HPDE6-E6E7 (cell line): ENCODE data around the gene C1orf105.
A peak's percentile ranks its signal among the peaks of the same experiment; 100 is the strongest.

ENCODE experiments used
- DNase-seq: peaks from one replicate; pipeline ENCODE4 v3.0.0; 2011; ENCODE audit warnings: missing footprints; ENCODE audit errors: extremely low spot score

Gene C1orf105

GRCh38 chr1:172397221-172397620 lies 23.3 kb upstream of the C1orf105 start:
- DNase-seq: no peak

DNA sequence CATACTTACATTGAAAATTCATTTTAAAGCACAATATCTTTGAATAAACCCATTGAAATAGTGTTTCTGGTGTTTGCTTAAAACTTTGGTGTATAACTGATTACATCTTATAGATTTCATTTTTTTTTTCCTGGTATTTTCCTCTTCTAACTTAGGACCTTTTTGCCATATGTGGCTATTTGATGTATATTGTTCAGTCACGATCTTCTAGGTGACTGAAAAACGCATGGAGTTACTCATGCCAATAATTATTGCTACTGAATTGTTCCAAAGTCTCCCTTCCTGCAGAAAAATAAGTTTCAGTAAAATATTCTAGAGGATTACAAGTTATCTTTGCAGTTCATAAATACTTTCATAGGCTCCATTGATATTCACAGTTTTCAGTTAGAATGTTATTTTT lies 22.9 kb upstream of the C1orf105 start:
- no peak for DNase-seq

DNA sequence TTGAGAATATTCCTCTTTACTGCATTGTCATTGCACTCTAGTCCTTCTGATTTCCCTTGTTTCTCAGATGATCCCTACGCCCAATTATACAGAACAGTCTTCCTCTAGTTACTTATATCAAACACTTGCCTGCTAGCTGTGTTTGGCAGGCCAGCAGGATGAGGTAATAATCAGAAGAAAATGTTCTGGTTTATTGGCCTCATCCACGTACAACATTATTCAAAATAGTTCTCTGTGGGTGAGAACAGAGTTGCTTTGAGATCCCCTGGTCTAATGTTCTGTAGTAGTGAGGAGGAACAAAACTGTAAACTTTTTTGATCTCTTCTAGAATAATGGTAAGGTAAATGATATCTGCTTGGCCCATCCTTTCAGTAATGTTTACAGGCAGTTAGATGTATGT lies 22.3 kb upstream of the C1orf105 start:
- no peak for DNase-seq

GRCh38 chr1:172398970-172399755 lies 21.3 kb upstream of the C1orf105 start:
- DNase-seq: peak; percentile 37

DNA sequence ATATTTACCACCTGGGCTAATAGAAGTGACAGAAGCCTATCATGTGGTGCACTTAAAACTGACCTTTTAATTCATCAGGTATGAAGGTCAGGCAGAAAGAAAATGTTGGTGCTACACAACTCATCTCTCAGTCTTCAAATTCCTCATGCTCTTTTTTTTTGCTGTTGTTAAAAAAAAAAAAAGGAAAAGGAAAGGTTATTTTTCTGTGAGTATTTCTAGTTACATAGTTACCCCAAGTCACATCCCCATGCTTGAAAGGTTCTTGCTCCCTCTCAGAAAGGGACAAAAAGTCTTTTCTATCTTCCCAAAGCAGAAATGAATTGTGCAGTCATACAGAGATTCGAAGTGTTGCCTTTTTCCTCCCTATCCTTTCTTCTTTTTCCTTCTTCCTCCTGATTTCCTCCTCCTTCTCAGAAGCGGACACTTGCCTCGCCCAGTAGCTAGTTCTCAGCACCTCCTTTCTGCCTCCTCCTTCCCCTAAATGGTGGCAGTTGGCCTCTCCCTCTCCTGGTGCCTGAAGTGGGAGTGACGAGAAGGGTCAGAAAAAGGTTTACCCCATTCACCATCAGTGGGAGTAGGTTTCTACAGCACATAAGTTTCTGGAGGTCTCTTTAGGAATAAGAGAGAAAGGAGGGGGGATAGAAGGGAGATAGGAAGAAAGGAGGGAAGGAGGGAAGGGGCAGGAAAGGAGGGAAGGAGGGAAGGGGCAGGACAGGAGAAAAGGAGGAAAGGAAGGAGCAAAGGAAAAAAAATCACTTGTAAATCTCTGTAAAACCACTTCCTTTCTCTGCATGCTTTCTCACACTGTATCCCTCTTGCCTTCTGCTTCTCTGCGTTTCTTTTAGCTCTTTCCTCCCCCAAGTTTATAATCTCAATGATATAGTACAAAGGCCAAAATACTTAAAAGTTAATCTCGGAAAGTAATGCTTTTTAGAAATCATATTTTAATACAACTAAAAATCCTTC lies 20.4 kb upstream of the C1orf105 start:
- DNase-seq: no peak

GRCh38 chr1:172400722-172401105 lies 19.8 kb upstream of the C1orf105 start:
- no peak for DNase-seq

DNA sequence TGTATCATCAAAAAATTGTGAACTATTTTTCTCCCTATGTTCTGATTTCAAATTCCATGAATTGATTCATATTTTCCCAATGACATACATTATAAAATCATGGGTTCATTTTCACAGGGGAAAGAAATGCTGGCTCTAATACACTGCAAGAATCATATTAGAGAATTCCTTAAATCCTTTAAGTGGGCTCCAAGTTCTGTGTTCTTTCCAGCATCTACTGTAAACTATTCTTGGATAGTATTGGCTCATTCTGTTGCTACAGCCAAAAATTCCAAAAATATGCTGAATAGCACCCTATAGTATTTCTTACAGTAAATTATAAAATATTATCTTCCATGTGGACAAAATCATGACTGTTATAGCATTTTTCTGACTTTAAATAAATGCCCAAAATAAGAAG lies 19.0 kb upstream of the C1orf105 start:
- DNase-seq: no peak

DNA sequence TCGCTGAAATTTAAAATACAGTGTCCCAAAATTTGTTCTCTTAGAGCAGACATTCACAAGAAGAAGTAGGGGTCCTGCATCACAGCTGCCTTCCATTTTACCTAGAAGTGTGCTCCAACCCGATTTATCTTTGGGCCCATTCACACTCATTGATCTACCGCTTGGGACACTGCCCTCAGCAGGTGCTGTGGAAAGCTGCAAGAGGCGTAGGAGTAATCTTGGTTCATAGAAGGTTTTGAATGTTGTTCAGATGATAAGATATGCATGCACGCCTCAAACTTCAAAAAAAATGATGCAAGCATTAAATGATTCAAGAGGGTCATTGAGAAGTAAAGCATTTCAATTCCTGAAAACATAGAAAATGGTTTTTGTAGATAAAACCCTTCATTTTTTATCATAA lies 18.6 kb upstream of the C1orf105 start:
- no peak for DNase-seq

GRCh38 chr1:172402878-172403569 lies 17.5 kb upstream of the C1orf105 start:
- DNase-seq: no peak

- no peak for DNase-seq
Observed at GRCh38 chr1:172404121-172404520, 16.4 kb upstream of the C1orf105 start.

GRCh38 chr1:172405912-172406311 lies 14.6 kb upstream of the C1orf105 start:
- DNase-seq: no peak

DNA sequence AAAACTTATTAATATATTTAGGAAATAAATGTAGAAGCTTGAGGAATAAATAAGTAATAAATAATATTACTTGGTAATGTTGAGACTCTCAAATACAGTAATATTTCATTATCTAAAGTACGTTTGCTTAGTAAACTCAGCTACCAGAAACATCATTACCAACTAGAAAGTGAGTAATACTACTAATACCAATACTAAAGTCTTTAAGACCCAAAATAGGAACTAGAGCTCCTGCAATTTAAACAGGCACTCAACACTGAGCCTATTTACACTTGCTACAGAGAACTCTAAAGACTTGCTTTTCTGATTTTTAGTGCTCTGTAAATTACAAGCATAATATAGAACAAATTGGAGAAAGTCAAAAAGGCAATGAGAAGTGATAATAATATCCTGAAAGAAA lies 13.5 kb upstream of the C1orf105 start:
- DNase-seq: no peak

DNA sequence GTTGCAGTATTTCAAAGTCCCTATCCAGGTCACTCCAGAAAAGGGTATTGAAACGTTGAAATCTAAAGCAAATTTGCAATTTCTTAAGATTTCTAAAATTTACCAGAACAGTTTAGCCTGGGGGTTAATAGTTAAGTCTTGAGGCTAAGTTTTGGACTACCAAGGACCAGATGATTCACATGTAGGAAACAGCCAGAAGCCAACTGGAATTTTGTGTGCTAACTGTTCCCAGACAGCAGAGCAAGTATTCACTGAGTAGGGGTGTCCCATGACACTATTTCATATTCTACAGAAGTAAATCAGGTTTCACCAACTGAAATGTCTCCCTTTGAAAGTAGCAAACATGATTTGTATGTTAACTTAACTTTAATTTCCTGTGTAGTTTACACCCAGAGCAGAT lies 11.5 kb upstream of the C1orf105 start:
- no peak for DNase-seq

- no peak for DNase-seq
Observed at GRCh38 chr1:172410027-172410426, 10.5 kb upstream of the C1orf105 start.

DNA sequence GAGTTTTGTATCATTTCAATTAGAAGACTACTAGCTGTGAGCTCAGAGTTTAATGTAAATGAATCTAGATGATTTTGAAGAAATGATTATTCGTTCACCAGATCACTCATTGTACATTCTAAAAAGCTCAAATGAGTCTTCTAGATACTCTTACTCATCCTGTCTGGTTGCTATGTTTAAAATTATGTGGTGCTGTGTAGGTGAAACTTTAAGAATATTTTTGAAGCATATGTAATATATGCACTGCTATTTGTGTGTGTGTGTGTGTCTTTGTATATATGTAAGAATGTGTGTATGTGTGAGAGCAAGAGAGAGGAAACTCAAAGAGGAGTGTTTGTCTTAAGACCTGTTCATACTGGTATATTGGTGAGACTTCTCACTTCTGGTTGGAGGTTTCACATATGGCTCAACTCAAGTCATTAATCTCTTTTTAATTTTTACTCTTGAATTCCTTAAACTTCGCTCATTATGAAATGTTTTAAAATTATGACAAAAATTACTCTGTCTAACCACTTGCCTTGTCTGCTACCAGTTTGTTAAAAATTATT lies 8.6 kb upstream of the C1orf105 start:
- DNase-seq: no peak

GRCh38 chr1:172414331-172414730 lies 6.2 kb upstream of the C1orf105 start:
- no peak for DNase-seq

DNA sequence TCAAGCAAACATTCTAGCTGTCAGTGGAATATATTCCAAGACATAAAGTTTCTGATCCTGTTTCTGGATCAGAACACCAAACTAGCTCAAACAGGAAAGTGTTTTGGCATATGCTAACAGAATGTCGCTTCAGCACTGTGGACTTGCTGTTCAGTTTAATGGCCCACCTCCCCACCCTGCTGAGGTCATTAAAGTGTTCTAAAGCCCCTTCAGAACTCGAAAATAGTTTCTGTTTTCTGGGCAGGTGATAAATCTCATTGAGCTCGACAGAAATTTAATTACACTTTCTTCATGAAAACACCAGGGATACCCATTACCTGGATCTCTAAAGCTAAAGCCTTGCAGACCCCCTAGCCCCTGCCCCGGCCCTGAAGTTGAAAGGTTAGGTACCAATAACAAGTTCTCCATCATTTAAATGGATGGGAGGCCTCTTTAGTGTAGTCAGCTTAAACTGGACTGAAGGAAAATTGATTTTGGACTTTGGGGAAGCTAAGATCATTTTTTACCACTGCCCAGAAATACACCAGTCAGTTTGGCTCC lies 3.9 kb upstream of the C1orf105 start:
- no peak for DNase-seq

GRCh38 chr1:172417557-172417956 lies 2.9 kb upstream of the C1orf105 start:
- peak; percentile 36 for DNase-seq

- no peak for DNase-seq
Observed at GRCh38 chr1:172421974-172422604, 1.6 kb downstream of the C1orf105 start.

GRCh38 chr1:172423336-172423735 lies 2.9 kb downstream of the C1orf105 start:
- DNase-seq: no peak

DNA sequence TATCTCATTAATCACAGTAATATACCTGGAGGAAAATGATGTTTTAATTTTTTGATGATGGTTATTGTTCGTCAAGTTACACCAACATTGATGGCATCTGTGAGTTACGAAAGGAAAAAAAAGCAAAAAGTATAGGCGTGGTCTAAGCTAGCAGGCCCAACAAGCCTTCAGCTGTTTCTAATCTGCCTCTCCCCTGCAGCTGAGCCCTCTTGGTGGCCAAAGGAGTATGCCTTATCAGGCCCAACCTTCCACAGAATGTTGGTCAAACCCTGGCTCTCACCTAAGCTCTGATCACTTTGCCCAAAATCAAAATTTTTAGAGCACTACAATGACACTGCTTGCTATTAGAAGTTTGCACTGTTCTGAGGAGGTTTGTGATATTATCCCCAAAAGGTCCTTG lies 4.9 kb downstream of the C1orf105 start:
- DNase-seq: no peak
